IPS-NIHi7 (cell line): ENCODE data around the gene VSTM4.

ENCODE experiments used
- DNase-seq: peaks from one replicate; pipeline ENCODE4 v3.0.0; 2012; ENCODE audit warnings: mixed read lengths; ENCODE audit errors: extremely low spot score

Gene VSTM4, protein sequence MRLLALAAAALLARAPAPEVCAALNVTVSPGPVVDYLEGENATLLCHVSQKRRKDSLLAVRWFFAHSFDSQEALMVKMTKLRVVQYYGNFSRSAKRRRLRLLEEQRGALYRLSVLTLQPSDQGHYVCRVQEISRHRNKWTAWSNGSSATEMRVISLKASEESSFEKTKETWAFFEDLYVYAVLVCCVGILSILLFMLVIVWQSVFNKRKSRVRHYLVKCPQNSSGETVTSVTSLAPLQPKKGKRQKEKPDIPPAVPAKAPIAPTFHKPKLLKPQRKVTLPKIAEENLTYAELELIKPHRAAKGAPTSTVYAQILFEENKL

DNA sequence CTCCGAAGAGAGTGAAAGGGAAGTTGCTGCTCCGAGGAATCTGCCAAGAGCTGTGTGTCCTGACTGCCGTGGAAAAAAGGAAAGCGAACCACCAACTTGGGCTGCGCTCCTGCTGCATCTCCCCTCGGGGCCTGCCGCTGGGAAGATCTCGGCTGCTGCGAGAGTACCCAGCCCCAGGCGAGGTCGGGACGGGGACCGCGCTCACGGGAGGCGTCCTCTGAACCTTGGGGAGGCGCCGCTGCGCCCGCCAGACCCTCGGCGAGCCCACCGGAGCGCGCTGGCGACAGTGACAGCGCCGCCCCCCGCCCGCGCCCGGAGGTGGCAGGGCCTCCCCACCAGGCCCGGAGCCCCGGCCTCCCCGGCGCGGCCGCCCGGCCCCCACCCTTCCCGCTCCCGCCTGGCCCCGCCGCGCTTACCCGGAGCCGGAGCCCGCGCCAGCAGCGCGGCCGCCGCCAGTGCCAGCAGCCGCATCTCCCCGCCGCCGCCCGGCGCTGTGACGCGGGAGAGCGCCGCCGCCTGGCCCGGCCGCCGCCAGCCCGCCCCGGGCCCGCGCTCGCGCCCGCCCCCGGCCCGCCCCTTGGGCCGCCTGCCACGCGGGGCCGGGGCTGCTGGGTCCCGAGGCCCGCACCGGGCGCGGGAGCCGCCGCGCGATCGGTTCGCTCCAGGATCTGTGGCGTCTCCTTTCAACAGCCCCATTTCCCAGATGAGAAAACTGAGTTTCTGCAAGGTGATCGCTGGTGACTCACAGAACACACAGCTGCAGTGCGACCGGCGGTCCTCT is at the start of gene VSTM4:
VSTM4 (minus strand) TSS at position 508 of the 781 bp plus-strand sequence; CDS start at position 471, 37 bp downstream.
- DNase-seq: peak; percentile 78

DNA sequence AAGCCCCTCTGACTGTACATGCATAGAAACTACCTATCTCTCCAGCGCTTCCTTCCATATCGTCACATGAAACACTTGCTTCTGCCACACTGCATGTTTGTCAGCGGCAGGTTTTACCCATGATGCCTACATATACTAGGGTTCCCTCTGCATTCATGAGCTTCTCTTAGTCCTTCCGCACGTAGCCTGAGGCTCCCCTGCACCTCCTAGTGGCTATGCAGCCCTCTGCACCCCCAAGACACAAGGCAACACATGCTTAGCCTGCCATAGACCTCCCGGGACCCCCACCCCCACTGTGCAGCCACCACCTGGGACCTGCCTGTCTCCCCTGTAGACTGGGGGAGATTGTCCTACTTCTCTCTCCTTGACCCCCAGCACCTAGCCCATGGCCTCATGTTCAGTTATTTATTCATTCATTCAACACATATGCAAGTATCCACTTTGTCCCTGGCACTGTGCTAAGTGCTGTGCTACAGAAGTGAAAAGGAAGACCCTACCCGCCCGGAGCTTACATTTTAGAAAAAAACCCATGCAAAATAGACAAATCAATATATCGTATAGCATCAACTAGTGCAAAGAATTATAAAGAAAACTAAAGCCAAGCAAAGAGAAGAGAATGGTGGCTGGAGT is 49.4 kb upstream of the VSTM4 start:
- peak; percentile 77 for DNase-seq

DNA sequence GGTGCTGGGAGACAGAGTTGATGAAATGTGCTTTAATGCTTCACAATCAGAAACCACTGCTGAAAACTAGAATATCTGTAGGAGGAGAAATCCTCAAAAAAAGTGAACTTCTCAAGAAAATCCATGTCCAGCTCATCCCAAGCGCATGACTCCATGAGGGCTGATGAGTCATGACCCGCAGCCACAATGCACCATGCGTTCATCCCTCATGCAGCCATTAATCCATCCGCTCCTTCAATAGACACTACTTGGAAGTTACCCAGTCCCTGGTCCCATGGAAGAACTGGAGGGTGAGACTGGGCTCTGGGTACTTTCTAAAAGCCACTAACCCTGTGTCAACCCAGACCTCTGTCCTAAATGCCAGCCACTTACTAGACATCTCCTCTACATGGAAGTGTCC is 48.4 kb upstream of the VSTM4 start:
- DNase-seq: no peak

DNA sequence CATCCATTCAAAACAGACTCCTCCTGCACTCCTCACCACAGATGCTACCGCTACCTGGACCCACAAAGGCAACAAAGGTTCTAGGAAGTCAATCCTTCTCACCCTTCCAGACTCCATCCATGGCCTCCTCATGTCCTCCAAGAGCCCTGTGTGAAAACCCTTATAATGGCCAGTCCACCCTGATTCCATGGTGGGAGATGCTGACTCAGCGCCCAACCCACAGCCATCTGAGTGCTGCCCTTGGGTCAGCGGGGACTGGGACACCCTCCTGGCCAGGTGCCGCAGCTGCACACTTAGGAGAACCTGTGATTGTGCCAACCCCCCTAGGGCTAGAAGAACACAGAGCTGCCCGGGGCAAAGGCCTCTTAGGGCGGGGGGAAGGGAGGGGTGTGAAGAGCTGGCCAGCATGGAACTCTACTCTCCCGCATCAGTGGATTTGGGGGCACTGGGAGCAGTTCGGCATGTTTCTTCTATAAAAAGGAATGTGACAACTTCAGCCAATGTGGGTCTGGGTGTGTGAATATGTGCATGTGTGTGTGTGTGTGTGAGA is 47.5 kb upstream of the VSTM4 start:
- no peak for DNase-seq

DNA sequence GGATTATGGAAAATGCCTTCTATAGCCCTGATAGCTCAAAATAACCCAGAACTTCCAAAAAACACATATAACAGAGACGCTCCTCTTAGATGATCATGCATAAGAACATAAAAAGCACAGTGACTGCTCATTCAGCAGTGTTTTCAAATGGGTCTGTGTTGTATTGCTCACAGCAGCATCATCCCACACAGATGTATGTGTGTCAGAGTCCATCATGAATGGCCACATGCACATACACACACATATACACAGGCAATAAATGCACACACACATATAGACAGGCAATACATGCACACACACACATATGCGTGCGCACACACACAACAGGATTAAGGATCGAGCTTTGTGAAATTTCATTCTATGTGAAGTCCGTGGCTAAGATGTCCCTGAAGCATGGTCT is 46.7 kb upstream of the VSTM4 start:
- no peak for DNase-seq

DNA sequence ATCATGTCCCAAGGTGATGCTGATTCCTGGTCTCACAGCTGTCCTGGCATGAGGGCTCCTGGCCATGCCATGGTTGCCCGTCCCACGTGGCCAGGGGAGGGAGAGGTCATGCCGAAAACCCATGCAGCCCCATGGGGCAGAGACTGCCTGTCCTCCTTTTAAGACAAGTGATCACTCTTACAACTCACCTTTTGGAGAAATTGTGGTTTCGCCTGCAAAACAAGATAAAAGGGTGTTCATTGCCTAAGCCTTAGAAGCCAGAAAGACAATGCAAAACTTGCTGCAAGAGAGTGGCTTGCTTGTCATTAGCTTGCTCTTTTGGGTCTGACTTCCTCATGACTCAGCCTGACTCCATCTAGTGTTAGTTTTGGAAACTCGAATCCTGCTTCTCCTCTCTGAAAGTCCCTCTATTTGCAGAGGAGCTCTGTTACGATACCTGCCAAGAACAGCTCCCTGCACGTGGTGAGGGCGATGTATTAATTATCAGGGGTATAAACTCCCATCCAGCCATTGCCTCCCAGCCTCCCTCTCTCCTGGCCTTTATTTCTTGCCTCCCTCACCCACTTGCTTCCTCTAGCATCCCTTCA is 46.2 kb upstream of the VSTM4 start:
- peak; percentile 60 for DNase-seq

DNA sequence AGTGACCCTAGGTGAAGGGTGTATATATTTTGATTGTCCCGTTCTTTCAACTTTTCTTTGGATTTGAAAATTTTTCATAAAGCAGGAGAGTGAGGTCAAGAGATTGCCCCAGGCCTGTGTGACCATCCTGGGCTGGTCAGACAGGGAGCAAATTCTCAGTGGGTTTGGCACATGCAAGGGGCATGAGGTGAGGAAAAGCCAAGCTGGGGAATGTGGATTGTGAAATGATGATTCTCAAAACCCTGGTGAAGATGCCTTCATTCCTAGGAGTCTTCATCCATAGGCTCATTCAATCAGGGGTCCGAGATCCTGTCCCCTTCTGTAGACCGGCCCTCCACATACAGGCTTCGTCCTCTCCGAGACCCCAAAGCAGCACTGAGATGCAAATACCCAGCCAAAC is 45.5 kb upstream of the VSTM4 start:
- DNase-seq: no peak

DNA sequence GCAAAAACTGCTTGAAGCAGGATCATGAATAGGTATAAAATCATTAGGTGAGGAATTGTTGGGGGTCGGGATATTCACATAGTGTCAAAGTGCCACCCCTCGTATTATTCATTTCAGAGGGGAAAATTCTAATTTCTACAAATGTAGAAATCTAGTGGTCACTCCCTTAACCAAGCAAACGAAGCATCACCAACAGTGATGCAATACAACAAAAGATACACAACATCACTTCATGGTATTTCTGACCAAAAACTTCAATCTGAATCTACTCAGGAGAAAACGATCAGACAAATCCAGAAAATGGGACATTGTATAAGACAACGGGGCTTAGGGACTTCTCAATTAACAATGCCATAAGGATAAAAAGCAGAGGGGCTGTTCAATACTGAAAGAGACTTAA is 44.8 kb upstream of the VSTM4 start:
- no peak for DNase-seq

DNA sequence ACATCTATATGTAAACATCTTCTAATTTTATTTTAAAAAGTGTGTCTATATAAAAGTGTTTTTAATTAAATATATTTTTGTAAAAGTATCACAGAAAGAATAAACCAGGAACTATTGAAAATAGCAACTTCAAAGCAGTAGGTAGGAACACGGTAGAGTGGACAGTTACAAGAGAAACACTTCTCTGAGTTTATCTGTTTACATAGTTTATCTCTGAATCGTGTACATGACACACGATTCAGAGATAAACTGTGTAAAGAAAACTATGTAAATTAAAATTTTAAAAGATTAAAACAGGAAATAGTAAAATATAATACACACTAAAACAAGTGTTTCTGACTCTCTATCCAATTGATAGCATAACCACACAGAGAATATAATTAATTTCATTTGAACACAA is 43.6 kb upstream of the VSTM4 start:
- DNase-seq: no peak

DNA sequence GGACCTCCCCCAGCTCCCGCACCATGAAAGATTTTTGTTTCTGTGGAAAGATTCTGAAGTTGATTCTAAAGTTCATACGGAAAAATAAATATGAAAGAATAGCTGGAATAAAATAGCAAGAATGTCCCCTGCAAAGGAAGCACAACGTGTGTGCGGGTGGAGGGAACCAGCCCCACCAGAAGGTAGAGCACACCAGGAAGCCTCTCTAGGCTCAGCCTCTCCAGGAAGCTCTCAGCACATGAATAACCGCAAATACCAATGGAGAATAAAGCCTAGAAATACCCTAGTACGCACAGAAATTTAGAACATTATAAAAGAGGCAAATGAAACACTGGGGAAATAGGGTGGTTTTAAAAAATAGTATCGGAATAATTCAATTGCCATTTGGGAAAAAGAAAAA is 43.1 kb upstream of the VSTM4 start:
- DNase-seq: peak; percentile 47

DNA sequence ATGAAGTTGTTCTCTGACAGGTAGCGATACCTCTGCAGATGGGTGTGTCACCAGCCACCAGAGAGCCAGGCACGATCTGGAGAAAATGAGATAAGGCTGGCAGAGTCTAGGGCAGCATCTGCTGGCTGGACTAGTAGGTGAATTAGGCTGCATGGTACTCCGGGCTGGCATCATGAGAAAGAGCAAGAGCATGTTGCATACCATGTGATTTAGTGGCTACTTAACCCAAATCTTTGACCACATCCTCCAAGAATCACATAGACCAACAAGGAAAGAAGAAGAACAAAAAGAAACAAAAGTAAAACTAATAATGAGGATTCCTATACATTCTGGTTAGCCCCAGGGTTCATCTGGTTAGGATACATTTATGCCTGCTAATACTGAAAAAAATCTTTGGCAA is 41.9 kb upstream of the VSTM4 start:
- no peak for DNase-seq

DNA sequence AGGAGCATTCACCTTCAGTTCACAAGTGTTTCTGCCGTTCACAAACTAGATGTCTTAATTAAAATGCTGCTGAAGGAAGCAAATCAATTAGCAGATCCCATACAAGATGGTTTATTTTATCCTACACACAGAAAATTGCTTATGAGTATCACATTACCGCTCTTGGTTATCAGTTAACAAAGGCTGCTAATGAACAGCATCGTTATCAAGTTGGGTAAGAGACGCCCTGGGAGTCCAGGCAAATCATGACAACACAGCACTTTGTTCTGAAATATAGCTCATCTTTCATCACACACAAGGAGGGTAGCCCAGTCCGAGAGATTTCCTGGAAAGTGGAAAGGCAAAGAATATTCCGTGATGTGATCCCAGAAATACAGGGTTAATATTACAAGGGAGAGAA is 39.3 kb upstream of the VSTM4 start:
- DNase-seq: no peak

DNA sequence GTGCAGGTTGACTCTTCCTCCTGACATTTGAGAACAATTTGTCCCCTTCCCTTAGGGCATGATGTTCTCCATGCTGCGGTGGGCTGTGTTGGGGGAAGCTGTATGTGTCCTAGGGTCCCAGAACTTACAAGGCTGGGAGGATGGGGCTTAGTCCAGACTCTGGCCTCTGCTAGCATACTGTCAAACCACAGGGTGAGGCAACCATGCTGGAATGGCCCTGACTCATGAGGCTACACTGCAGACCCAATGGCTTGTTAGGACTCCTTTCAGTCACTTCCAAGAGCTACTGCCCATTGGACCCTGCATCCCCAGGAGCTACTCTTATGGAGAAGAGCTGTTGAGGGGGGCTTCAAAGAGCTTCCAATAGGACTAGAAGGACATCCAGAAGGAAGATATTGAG is 38.6 kb upstream of the VSTM4 start:
- DNase-seq: no peak

DNA sequence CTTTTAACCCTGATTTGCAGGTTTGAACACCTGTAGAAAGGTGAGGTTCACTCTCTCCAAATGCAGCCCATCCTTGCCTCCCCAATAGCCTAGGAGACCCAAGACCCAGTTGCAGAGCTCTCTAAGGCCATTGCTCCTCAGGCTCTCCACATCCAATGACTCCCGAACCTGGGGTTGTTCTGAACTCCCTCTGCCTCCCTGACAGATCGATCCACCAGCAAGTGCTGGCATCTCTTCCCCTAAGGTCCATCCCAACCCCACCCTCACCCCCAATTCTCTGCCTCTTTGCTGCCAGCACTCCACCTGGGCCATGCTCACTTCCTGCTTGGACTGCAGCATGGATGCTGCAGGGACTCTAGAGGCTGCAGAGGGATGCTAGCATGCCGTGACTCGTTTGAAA is 37.8 kb upstream of the VSTM4 start:
- no peak for DNase-seq

DNA sequence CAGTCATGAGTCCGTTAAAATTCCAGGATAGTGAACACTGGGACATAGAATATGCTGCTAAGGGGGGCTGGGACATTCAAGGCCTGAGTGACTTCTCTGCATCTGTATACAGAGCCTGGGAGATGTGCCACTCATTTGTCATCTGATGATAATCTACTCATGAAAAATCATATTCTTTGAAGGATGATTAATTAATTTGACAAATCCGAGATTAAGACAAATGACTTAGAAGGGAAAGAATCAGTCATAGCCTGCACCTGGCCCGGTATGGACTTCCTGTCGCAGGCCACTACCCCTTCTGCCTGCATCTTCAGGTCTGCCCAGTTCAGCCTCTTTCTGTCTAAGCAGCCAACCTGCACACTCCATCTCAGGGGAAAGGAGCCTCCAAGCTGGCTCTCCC is 37.3 kb upstream of the VSTM4 start:
- no peak for DNase-seq

DNA sequence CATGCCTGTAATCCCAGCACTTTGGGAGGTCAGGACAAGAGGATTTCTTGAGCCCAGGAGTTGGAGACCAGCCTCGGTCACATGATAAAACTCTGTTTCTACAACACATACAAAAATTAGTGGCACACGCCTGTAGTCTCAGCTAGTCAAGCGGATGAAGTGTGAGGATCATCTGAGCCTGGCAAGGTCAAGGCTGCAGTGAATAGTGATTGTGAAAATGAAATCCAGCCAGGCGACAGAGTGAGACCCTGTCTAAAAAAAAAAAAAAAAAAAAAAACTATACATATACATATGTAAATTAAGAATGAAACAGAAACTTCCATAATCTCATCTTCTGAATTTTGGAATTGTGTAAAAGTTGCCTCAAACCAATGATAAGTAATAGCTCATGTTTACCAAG is 36.7 kb upstream of the VSTM4 start:
- no peak for DNase-seq

DNA sequence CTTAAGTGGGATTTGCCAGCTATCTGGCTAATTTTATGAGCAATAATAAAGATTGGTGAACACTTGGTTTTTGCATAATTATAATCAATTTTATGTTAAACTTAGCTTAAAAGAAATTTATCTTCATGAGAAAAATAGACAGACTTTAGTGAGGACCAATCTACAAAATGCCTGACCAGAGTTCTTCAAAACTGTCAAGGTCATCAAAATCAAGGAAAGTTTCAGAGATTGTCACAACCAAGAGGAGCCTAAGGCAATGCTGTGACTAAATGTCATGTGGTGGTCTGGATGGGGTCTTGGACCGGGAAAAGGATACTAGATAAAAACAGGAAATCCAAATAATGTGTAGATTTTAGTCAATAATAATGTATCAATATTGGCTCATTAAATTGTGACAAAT is 36.2 kb upstream of the VSTM4 start:
- no peak for DNase-seq

DNA sequence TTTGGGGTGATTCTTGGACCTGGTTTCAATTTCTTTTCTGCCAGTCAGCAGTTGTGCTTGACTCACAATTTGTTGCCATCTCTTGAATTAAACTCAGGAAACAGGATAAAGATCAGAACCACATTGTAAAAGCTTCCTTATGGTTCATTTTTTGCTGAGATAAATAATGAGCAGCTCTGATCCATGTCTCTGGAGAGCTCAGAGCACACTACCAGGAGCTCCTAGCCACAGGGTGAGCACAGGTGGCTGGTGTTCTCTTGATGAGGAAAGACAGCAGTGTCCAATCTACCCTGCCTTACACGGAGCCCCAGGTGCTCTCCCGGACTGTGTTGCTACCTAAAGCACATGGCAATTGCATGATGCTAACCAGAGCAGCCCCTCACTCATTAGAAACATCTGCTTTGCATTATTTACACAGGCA is 35.7 kb upstream of the VSTM4 start:
- no peak for DNase-seq

DNA sequence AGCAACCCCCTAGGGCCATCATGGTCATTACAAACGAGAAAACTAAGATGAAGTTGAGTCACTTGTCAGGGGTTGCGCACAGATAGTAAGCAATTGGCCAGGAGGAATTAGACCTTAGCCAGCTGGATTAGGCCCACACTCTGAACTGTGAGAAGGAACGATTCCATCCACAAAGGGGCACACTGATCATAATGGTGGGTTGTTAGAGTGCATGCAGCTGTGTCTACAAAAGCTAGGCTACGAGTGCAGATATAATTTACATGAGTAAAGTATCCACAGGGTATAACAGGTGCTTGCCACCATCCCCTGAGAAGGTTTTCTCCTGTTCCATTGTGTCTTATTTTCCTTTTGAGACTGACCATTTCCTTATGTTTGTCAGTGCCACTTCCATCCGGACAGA is 35.1 kb upstream of the VSTM4 start:
- DNase-seq: no peak

DNA sequence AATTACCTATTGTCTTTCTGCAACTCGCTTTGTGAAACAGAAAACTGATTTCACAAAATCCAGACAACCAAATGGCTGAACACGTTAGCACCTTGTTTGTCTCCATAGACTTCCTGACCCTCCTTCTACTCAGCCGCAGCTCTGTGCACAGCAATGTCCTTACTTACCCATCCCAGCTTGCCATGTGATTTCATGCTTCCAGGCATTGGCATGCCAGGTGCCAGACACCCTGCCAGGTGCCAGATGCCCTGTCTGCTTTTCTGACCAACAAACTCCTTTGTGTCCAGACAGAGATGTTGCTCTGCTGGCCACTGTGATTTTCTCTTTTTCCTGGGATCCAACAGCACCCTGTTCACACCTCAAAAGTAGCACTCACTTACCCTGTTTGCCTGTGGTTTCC is 34.6 kb upstream of the VSTM4 start:
- DNase-seq: no peak

DNA sequence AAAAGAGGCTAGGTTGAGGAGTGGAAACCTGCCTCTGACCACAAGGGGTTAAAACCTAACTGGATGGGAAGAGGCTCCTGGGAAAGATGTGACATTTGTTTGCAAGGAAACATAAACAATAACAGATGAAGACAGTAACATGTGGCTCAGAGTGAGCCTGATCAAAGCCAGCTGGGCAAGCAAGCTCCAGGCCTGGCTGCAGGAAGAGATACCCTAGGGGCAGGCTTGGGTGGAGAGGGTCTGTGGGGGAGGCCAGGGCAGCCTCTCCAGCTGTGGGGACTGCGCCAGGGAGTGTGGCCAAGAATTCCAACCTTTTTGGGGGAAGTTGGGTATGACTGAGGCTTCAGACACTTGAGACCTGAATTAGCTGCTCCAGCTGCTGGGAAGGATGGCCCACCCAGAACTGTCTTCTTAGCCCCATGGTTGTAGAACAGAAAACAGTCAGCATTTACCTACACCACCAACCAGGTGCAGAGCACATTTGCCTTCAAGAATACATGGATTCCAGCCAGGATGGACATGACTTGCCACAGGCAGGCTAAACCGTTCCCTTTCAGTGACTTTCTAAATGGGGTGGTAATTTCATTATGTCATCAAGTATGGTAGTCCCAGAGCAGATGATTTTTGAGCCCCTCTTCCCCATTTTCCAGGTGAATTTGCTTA is 28.9 kb upstream of the VSTM4 start:
- no peak for DNase-seq

DNA sequence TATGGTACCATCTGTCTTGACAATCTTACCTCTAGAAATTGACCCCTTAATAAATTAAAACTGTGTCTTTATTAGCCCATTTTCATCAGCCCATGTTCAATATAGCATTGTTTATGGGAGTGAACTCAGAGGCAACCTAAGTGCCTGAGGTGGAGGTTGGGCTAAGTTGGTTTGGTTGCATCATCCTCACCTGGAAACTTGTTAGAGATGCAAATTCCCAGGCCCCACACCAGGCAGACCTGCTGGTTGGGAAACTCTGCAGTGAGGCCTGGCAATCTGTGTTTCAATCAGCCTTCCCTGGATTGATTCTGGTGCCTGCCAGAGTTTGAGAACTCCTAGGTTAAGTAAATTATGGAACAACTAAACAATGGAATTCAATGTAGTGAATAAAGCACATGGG is 27.9 kb upstream of the VSTM4 start:
- peak; percentile 71 for DNase-seq
